ENCODE results near the gene SARM1. TPM values are rescaled to one million over a fixed set of nuclear protein-coding genes. Genes with fewer than 3 reads are reported as not detected.

SARM1 gene
- total RNA-seq, 6 donors from 2014 or later, result 10.3 to 33.5 (median 13.9) TPM

DNA sequence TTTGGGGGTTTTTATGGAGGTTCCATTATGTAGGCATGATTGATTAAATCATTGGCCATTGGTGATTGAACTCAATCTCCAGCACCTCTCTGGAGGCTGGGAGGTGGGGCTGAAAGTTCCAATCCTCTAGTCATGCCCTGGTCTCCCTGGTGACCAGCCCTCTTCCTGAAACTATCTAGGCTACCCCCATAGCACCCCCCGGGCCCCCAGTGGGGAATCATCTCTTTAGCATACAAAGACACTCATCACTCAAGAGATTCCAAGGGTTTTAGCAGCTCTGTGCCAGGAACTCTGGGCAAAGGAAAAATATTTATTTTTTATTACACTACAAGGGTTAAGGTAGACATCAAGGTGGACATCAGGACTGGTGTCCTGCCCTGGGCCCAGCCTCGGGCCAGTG is 23.9 kb downstream of the SARM1 start:
- peaks cover 3 to 75% (median 21%) of the 10 kb centered on the region in 4 donors for H3K36me3 ChIP-seq
- H3K4me3 ChIP-seq, result no peak overlapping the region
- no peaks in the 10 kb centered on the region for H3K9me3 ChIP-seq
- ATAC-seq (ENCODE audit: low FRiP score in 2 of 2) (no peak), DNase-seq (no peak)
- no peaks in the 10 kb centered on the region for H3K27me3 ChIP-seq
- no peak overlapping the region for H3K27ac ChIP-seq
- WGBS, 2 donors, result 45 to 47% methylated on average over 2 of the region's 2 CpGs
- peaks cover 0 to 3% (median 0%) of the 10 kb centered on the region in 4 donors for H3K4me1 ChIP-seq
- TF ChIP-seq EP300 (IDR thresholded peaks at IDR 0.05) (no peak), POLR2AphosphoS5 (IDR thresholded peaks at IDR 0.05) (no peak), POLR2A (IDR thresholded peaks at IDR 0.05) (no peak)
- TF ChIP-seq, protein P1, sequence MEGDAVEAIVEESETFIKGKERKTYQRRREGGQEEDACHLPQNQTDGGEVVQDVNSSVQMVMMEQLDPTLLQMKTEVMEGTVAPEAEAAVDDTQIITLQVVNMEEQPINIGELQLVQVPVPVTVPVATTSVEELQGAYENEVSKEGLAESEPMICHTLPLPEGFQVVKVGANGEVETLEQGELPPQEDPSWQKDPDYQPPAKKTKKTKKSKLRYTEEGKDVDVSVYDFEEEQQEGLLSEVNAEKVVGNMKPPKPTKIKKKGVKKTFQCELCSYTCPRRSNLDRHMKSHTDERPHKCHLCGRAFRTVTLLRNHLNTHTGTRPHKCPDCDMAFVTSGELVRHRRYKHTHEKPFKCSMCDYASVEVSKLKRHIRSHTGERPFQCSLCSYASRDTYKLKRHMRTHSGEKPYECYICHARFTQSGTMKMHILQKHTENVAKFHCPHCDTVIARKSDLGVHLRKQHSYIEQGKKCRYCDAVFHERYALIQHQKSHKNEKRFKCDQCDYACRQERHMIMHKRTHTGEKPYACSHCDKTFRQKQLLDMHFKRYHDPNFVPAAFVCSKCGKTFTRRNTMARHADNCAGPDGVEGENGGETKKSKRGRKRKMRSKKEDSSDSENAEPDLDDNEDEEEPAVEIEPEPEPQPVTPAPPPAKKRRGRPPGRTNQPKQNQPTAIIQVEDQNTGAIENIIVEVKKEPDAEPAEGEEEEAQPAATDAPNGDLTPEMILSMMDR (IDR thresholded peaks at IDR 0.05), result no peak

DNA sequence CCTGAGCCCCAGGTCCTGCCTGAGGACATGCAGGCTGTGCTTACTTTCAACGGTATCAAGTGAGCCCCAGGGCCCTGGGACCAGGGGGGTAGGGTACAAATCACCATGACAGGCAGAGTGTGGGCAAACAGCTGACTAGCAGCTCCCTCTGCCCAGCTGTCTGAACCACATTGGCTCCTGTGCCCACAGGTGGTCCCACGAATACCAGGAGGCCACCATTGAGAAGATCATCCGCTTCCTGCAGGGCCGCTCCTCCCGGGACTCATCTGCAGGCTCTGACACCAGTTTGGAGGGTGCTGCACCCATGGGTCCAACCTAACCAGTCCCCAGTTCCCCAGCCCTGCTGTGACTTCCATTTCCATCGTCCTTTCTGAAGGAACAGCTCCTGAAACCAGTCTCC is 24.5 kb downstream of the SARM1 start:
- TF ChIP-seq, protein P1 (IDR thresholded peaks at IDR 0.05), result no peak
- TF ChIP-seq POLR2AphosphoS5 (IDR thresholded peaks at IDR 0.05), result no peak
- no peak for TF ChIP-seq POLR2A (IDR thresholded peaks at IDR 0.05)
- no peak for TF ChIP-seq EP300 (IDR thresholded peaks at IDR 0.05)
- DNase-seq, result no peak
- 91 to 100% methylated on average over 4 to 6 of the region's 6 CpGs for WGBS, 2 donors
- Histone ChIP-seq H3K36me3 (peaks cover 6 to 69% (median 19%) of the 10 kb centered on the region in 4 donors), H3K4me1 (peaks cover 0 to 3% (median 0%) of the 10 kb centered on the region in 4 donors), H3K9me3 (no peaks in the 10 kb centered on the region), H3K27ac (no peak overlapping the region), H3K4me3 (no peak overlapping the region), H3K27me3 (no peaks in the 10 kb centered on the region)
- ATAC-seq (ENCODE audit: low FRiP score in 2 of 2), result no peak

DNA sequence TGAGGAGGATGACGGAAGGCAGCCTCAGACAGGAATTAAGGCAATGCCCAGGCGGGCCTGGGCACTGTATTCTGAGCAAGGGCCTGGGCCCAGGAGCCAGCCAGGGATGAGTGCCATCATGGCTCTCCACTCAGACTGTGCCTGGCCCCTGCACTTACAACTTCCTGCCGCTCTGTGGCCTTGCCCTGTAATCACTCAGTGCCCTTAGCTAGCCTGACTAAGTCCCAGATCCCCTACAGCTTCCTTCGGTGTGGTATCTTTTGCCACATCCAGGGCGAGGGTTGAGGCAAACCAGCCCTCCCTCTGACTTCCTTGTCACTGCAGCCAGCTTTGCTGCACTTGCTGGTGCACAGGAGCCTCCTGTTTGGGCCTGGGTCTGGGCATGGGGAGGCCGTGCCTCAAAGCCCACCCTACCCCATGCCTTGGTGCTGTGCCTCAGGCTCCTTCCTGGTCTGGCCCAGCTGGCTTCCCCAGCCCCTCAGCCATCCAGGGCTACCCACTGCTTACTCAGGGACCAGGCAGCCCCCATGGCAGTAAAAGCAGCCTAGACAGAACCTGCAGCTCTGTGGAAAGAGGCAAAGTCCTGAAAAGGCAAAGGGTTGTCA is 25.2 kb downstream of the SARM1 start:
- no peak for ATAC-seq (ENCODE audit: low FRiP score in 2 of 2)
- H3K36me3 ChIP-seq, result peaks cover 5 to 64% (median 19%) of the 10 kb centered on the region in 4 donors
- WGBS, 2 donors, result 78 to 100% methylated on average over 2 to 6 of the region's 6 CpGs

DNA sequence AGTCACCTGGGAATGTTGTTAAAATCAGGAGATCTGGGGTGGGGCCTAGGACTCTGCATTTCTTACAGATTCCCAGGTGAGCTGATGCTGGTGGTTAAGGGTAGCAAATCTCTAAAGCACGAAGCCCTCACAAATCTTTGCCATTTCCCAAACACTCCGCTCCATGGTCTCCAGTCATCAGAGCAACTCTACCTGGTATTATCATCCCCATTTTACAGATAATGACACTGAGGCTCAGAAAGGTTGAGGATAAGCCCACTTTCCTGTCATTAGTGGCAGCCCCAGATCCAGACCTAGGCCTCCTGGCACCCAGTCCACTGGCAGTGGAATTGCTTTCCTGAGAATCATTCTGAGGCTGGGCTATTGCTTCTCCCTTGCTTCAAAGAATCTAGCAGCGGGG is 25.8 kb downstream of the SARM1 start:
- Histone ChIP-seq H3K27me3 (no peaks in the 10 kb centered on the region), H3K9me3 (no peaks in the 10 kb centered on the region), H3K4me1 (peaks cover 0 to 3% (median 0%) of the 10 kb centered on the region in 4 donors), H3K4me3 (no peak overlapping the region), H3K36me3 (peaks cover 5 to 69% (median 16%) of the 10 kb centered on the region in 4 donors), H3K27ac (no peak overlapping the region)
- TF ChIP-seq, protein P1 (IDR thresholded peaks at IDR 0.05), result no peak
- TF ChIP-seq POLR2AphosphoS5 (IDR thresholded peaks at IDR 0.05), result no peak
- TF ChIP-seq POLR2A (IDR thresholded peaks at IDR 0.05), result no peak
- TF ChIP-seq EP300 (IDR thresholded peaks at IDR 0.05), result no peak
- no peak for DNase-seq
- WGBS, 2 donors, result 94 to 98% methylated on average over 3 of the region's 3 CpGs
- no peak for ATAC-seq (ENCODE audit: low FRiP score in 2 of 2)

More for the DNA sequence above, 25.2 kb downstream of the SARM1 start:
- peaks cover 0 to 3% (median 0%) of the 10 kb centered on the region in 4 donors for H3K4me1 ChIP-seq
- no peak overlapping the region for H3K4me3 ChIP-seq
- no peak for TF ChIP-seq EP300 (IDR thresholded peaks at IDR 0.05)
- no peak for TF ChIP-seq POLR2AphosphoS5 (IDR thresholded peaks at IDR 0.05)
- TF ChIP-seq, protein P1 (IDR thresholded peaks at IDR 0.05), result no peak
- TF ChIP-seq POLR2A (IDR thresholded peaks at IDR 0.05), result no peak
- DNase-seq, result no peak
- no peak overlapping the region for H3K27ac ChIP-seq
- H3K9me3 ChIP-seq, result no peaks in the 10 kb centered on the region
- H3K27me3 ChIP-seq, result no peaks in the 10 kb centered on the region
